Measurements from ENCODE around the gene IRS1.

IRS1 gene

GRCh38 chr2:226736382-226736781 lies 63.2 kb downstream of the IRS1 start:
- ChIA-PET POLR2A (no interaction called here), CTCF (no interaction called here)
- DNase-seq (ENCODE audit: low read depth, low spot score) = no peak
- no peak overlapping the region for H3K4me3 ChIP-seq (ENCODE audit: low read depth, low read length)
- TF ChIP-seq CTCF (IDR thresholded peaks at IDR 0.05; ENCODE audit: insufficient read depth, low read length, missing control alignments) = no peak

GRCh38 chr2:226733927-226734564 lies 65.6 kb downstream of the IRS1 start:
- TF ChIP-seq CTCF (IDR thresholded peaks at IDR 0.05; ENCODE audit: insufficient read depth, low read length, missing control alignments) = no peak
- no peak overlapping the region for H3K4me3 ChIP-seq (ENCODE audit: low read depth, low read length)
- POLR2A ChIA-PET = no interaction called here
- CTCF ChIA-PET = interaction anchor here (0.8 kb wide), 1 partner anchor 845 kb away, joined by 3 read pairs; no protein-coding TSS in a partner anchor
- no peak for DNase-seq (ENCODE audit: low read depth, low spot score)

GRCh38 chr2:226733189-226733858 lies 66.3 kb downstream of the IRS1 start:
- POLR2A ChIA-PET = no interaction called here
- CTCF ChIA-PET = no interaction called here
- TF ChIP-seq CTCF (IDR thresholded peaks at IDR 0.05; ENCODE audit: insufficient read depth, low read length, missing control alignments) = no peak
- DNase-seq (ENCODE audit: low read depth, low spot score) = no peak
- H3K4me3 ChIP-seq (ENCODE audit: low read depth, low read length) = no peak overlapping the region

- ChIA-PET POLR2A (no interaction called here), CTCF (no interaction called here)
- no peak for DNase-seq (ENCODE audit: low read depth, low spot score)
- no peak for TF ChIP-seq CTCF (IDR thresholded peaks at IDR 0.05; ENCODE audit: insufficient read depth, low read length, missing control alignments)
- H3K4me3 ChIP-seq (ENCODE audit: low read depth, low read length) = no peak overlapping the region
Measured at GRCh38 chr2:226732478-226733188, 67.0 kb downstream of the IRS1 start.

- CTCF ChIA-PET = interaction anchor here (0.7 to 1.3 kb wide), 2 partner anchors 70 to 657 kb away, joined by 3 read pairs; no protein-coding TSS in a partner anchor
Measured at GRCh38 chr2:226730481-226730880, 69.1 kb downstream of the IRS1 start.

More at GRCh38 chr2:226730481-226730880, 69.1 kb downstream of the IRS1 start:
- POLR2A ChIA-PET = no interaction called here
- H3K4me3 ChIP-seq (ENCODE audit: low read depth, low read length) = no peak overlapping the region
- no peak for DNase-seq (ENCODE audit: low read depth, low spot score)
- no peak for TF ChIP-seq CTCF (IDR thresholded peaks at IDR 0.05; ENCODE audit: insufficient read depth, low read length, missing control alignments)
